ENCODE results near the gene TTC39A. TPM values are rescaled to one million over a fixed set of nuclear protein-coding genes. Genes with fewer than 3 reads are reported as not detected.

Gene TTC39A
- total and polyA plus RNA-seq, 2 donors from 2014 or later: 31.4 to 70.1 TPM

DNA sequence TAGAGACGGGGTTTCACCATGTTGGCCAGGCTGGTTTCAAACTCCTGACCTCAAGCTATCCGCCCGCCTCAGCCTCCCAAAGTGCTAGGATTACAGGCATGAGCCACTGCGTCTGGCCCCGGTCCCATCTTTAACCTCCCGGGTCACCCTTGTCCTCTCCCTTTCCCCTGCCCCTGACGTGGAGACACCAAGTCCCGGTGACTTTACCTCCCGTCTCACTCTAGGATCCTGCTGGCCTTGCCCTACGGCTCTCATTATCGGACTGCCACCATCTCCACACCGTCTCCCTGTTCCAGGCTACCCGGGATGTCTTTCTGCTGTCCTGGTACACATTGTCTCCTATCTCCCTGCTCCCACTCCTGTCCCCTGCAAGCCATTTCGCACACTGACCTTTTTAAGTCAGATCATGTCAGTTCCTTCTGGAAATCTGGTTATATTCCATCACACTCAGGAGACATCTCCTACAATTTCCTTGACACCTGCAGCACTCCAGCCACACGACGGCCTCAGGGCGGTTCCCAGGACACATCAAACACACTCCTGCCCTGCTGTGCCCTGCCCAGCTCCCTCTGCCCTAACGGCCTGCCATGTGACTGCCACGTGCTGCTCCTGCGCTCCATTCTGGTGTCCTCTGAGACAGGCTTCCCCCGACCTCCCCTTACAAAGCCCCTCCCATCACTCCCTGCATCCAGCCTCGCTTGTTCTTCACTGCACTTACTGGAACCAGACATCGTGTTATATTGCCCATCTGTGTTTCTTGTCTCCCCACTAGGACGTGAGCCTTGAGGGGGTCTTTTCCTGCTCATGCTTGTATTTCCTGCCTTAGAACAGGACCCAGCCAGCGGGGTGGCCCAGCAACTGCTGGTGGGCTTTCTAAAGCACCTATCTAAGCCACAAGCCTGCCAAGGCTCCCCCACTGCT lies 32.7 kb downstream of the TTC39A start:
- intact Hi-C loops (cut with DNase I): no loop called here
- no peaks in the 10 kb centered on the region for H3K36me3 ChIP-seq (ENCODE audit: control insufficient read depth in 2 of 3, insufficient read depth in 3 of 3, low read length in 3 of 3)
- TF ChIP-seq, protein P1, sequence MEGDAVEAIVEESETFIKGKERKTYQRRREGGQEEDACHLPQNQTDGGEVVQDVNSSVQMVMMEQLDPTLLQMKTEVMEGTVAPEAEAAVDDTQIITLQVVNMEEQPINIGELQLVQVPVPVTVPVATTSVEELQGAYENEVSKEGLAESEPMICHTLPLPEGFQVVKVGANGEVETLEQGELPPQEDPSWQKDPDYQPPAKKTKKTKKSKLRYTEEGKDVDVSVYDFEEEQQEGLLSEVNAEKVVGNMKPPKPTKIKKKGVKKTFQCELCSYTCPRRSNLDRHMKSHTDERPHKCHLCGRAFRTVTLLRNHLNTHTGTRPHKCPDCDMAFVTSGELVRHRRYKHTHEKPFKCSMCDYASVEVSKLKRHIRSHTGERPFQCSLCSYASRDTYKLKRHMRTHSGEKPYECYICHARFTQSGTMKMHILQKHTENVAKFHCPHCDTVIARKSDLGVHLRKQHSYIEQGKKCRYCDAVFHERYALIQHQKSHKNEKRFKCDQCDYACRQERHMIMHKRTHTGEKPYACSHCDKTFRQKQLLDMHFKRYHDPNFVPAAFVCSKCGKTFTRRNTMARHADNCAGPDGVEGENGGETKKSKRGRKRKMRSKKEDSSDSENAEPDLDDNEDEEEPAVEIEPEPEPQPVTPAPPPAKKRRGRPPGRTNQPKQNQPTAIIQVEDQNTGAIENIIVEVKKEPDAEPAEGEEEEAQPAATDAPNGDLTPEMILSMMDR (IDR thresholded peaks at IDR 0.05; ENCODE audit: borderline replicate concordance, extremely low read depth, insufficient read depth): no peak
- peak in 1 of 5 donors; percentile 74 for DNase-seq
- FAIRE-seq: no peak
- peak overlapping the region in 1 of 2 donors; percentile 3 for H3K27ac ChIP-seq (ENCODE audit: low read depth in 2 of 2, low read length in 2 of 2)
- H3K9me3 ChIP-seq (ENCODE audit: control insufficient read depth in 2 of 3, insufficient read depth in 1 of 3, low read length in 3 of 3): no peaks in the 10 kb centered on the region
- H3K4me3 ChIP-seq (ENCODE audit: low read length in 3 of 3): peak overlapping the region; percentile 46 to 64 (median 53)
- no peak overlapping the region for H3K9ac ChIP-seq (ENCODE audit: low read length in 3 of 3)
- H3K4me1 ChIP-seq (ENCODE audit: control insufficient read depth in 2 of 3, insufficient read depth in 2 of 3, low read depth in 1 of 3, low read length in 3 of 3): peaks cover 0 to 7% (median 0%) of the 10 kb centered on the region in 3 donors
- H3K27me3 ChIP-seq (ENCODE audit: control insufficient read depth, insufficient read depth, low read length): no peaks in the 10 kb centered on the region

DNA sequence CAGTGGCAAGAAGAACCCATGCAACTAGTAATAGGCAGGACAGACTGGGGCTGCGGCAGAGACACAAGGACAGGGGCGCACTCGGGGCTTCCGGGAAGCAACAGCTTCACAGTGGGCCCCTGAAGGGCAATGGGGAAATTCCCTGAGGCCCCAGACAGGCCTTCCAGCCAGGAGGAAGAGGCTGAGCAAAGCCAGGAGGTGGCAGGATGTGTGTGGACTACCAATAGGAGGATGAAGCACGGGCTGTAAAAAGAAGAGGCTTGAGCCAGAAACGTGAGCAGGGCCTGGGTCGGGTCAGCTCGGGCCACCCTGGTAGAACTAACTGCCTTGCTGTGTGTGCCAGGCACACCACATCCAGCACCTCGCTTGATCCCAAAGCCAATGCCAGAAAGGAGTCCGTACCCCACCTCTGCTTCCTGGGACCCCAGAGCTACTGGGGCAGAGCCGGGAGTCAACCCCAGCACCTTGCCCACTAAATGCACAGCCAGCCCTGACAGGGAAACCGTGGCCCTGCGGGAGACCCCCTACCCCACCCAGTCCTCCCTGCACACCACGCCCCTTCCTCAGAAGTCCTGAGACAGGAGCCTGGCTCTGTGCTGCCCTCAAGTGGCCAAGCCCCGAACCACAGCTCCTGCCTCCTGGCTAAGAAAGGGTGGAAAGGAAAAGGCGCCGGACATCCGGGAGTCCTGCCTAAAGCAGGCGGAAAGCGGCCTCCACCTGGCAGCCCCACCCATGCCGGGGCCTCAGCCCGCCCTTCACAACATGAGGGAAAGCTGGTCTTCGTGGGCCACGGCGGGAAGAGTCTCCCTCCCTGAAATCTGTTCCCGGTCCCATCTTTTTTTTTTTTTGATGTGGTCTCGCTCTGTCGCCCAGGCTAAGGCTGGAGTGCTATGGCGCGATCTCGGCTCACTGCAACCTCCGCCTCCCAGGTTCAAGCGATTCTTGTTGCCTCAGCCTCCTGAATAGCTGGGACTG lies 33.7 kb downstream of the TTC39A start:
- Histone ChIP-seq H3K27me3 (ENCODE audit: control insufficient read depth, insufficient read depth, low read length) (no peaks in the 10 kb centered on the region), H3K27ac (ENCODE audit: low read depth in 2 of 2, low read length in 2 of 2) (peak overlapping the region; percentile 3 to 29), H3K4me1 (ENCODE audit: control insufficient read depth in 2 of 3, insufficient read depth in 2 of 3, low read depth in 1 of 3, low read length in 3 of 3) (peaks cover 0 to 7% (median 0%) of the 10 kb centered on the region in 3 donors), H3K36me3 (ENCODE audit: control insufficient read depth in 2 of 3, insufficient read depth in 3 of 3, low read length in 3 of 3) (no peaks in the 10 kb centered on the region), H3K9ac (ENCODE audit: low read length in 3 of 3) (peak overlapping the region in 2 of 3 donors; percentile 29 to 60), H3K4me3 (ENCODE audit: low read length in 3 of 3) (peak overlapping the region; percentile 46 to 64 (median 47)), H3K9me3 (ENCODE audit: control insufficient read depth in 2 of 3, insufficient read depth in 1 of 3, low read length in 3 of 3) (no peaks in the 10 kb centered on the region)
- FAIRE-seq: no peak
- DNase-seq: peak; percentile 92 to 95 (median 94)
- intact Hi-C loops (cut with DNase I): no loop called here
- TF ChIP-seq, protein P1 (IDR thresholded peaks at IDR 0.05; ENCODE audit: borderline replicate concordance, extremely low read depth, insufficient read depth): peak; percentile 97

DNA sequence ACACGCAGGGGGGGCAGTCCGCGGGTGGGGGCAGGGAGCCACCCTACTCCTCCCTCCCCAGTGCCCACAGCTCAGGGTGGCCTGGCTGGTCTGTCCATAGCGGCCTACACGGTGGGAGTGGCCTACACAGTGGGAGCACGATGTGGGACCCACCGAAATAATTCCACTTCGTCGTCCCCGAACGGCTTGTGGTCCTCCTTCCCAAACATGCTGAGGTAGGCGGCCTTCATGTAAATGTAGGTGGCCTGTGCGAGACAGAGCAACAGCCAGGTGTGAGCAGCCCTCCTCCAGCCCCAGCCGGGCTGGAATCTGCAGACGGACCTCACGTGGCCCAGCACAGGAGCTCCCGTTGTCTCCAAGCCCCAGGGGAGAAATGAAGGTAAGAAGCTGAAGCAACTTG lies 34.4 kb downstream of the TTC39A start:
- DNase-seq (peak in 1 of 5 donors; percentile 79), FAIRE-seq (no peak)
- Histone ChIP-seq H3K4me3 (ENCODE audit: low read length in 3 of 3) (no peak overlapping the region), H3K36me3 (ENCODE audit: control insufficient read depth in 2 of 3, insufficient read depth in 3 of 3, low read length in 3 of 3) (no peaks in the 10 kb centered on the region), H3K4me1 (ENCODE audit: control insufficient read depth in 2 of 3, insufficient read depth in 2 of 3, low read depth in 1 of 3, low read length in 3 of 3) (peaks cover 0 to 7% (median 0%) of the 10 kb centered on the region in 3 donors), H3K27me3 (ENCODE audit: control insufficient read depth, insufficient read depth, low read length) (no peaks in the 10 kb centered on the region), H3K9ac (ENCODE audit: low read length in 3 of 3) (no peak overlapping the region), H3K27ac (ENCODE audit: low read depth in 2 of 2, low read length in 2 of 2) (no peak overlapping the region), H3K9me3 (ENCODE audit: control insufficient read depth in 2 of 3, insufficient read depth in 1 of 3, low read length in 3 of 3) (no peaks in the 10 kb centered on the region)
- TF ChIP-seq, protein P1 (IDR thresholded peaks at IDR 0.05; ENCODE audit: borderline replicate concordance, extremely low read depth, insufficient read depth): no peak
- intact Hi-C loops (cut with DNase I): no loop called here
